ENCODE results near the gene MXD4. TPM values are rescaled to one million over a fixed set of nuclear protein-coding genes. Genes with fewer than 3 reads are reported as not detected.

Gene MXD4
- total and polyA plus RNA-seq, 2 of the 13 experiments (the other 11 are each of a cell fraction or from before 2014, with no cell fraction given) = 29.0 to 31.3 TPM

GRCh38 chr4:2251073-2251794 lies 10.7 kb downstream of the MXD4 start:
- no peak for FAIRE-seq
- 97% methylated on average over 13 of the region's 25 CpGs for WGBS (ENCODE audit: low lambda C conversion rate)
- Histone ChIP-seq H3K9ac (ENCODE audit: insufficient read depth, low read depth, low read length) (no peak overlapping the region), H3K36me3 (replicated peaks in 1 of 2; ENCODE audit: control insufficient read depth in 1 of 2, insufficient read depth in 2 of 2, low read length in 2 of 2) (peaks cover 11% of the 10 kb centered on the region in 2 experiments; a peak in 4 of 5 replicates), H2AFZ (ENCODE audit: low read length) (no peak overlapping the region), H4K20me1 (ENCODE audit: insufficient read depth, low read length) (no peaks in the 10 kb centered on the region), H3K4me1 (ENCODE audit: insufficient read depth, low read length) (no peaks in the 10 kb centered on the region), H3K9me3 (ENCODE audit: low read length) (no peaks in the 10 kb centered on the region), H3K4me2 (ENCODE audit: low read depth, low read length) (no peak overlapping the region), H3K27ac (ENCODE audit: extremely low read length, insufficient read depth, low read length) (no peak overlapping the region), H3K79me2 (ENCODE audit: insufficient read depth, low read length) (no peaks in the 10 kb centered on the region), H3K4me3 (replicated peaks in 1 of 3; ENCODE audit: insufficient read depth in 1 of 3, low read depth in 2 of 3, low read length in 3 of 3) (no peak overlapping the region), H3K27me3 (ENCODE audit: control insufficient read depth in 1 of 2, insufficient read depth in 2 of 2, low read length in 2 of 2) (no peaks in the 10 kb centered on the region)
- ChIA-PET POLR2A (no interaction called here), CTCF (ENCODE audit: low intra/inter-chr PET ratio, low total read pairs) (no interaction called here)
- in situ Hi-C loops (cut with HindIII; ENCODE audit: extremely low pct_ligation_motif_present, low pct_unique_long_range_greater_than_20kb) (no loop called here), intact Hi-C loops (cut with micrococcal nuclease; ENCODE audit: unreplicated experiment) (no loop called here)
- no TSS peak for BruUV-seq (replicated peaks)
- no peak for ATAC-seq
- no peak for DNase-seq (ENCODE audit: low spot score)
- no peak for TF ChIP-seq RERE (CRISPR knock-in tag; IDR thresholded peaks at IDR 0.05; ENCODE audit: low read depth)
- TF ChIP-seq ZNF451 (CRISPR knock-in tag; IDR thresholded peaks at IDR 0.05) = no peak
- no peak for TF ChIP-seq TP53 (CRISPR knock-in tag; conservative IDR thresholded peaks at IDR 0.05)
- TF ChIP-seq PAXIP1 (CRISPR knock-in tag; conservative IDR thresholded peaks at IDR 0.05) = no peak
- no peak for TF ChIP-seq HMGXB4 (CRISPR knock-in tag; IDR thresholded peaks at IDR 0.05; ENCODE audit: borderline replicate concordance in 1 of 2, low read depth in 1 of 2)
- TF ChIP-seq HNRNPLL (IDR thresholded peaks at IDR 0.05; ENCODE audit: low read depth, low read length, poor library complexity, severe bottlenecking) = no peak
- peak; percentile 31; the same call in 1 of the 2 replicates for TF ChIP-seq RBFOX2 (IDR thresholded peaks at IDR 0.05; ENCODE audit: low read depth, low read length)
- no peak for TF ChIP-seq ZNF766 (CRISPR knock-in tag; IDR thresholded peaks at IDR 0.05; ENCODE audit: borderline replicate concordance)

Data from HepG2 (cell line).